SK-N-SH (cell line): ENCODE results near the gene MYO18B. TPM values are rescaled to one million over a fixed set of nuclear protein-coding genes. Genes with fewer than 3 reads are reported as not detected.

Experiments used
- CTCF ChIA-PET: fragments of 300-600, 350-600 bp; formaldehyde crosslinking; extraction: SDS; loops from one replicate; lab custom pipeline; 2021; lab: Yijun Ruan, JAX
- POLR2A ChIA-PET: fragments of 350-600 bp; sonication (Branson Sonifier 250); formaldehyde crosslinking; extraction: SDS; loops from one replicate; lab custom pipeline; 2020; ENCODE audit warnings: antibody characterized with exemption, inconsistent platforms; lab: Yijun Ruan, JAX
- DNase-seq: peaks from one replicate; pipeline ENCODE4 v3.0.0; 2012
- H2AFZ ChIP-seq: fragments of 200-600 bp; sonication (generic); 2 replicates; pipeline ENCODE4 v1.8.1; 2016; ENCODE audit warnings: antibody characterized with exemption, mild to moderate bottlenecking, low read depth
- H3F3A ChIP-seq: fragments of 200-600 bp; sonication (generic); replicated peaks from 2 replicates; pipeline ENCODE3; 2016; ENCODE audit warnings: antibody characterized with exemption, mild to moderate bottlenecking; ENCODE audit not compliant: insufficient read depth
- H3K27ac ChIP-seq, 2 experiments: fragments of 200-500 bp in 1 of 2; fragments of 200-600 bp in 1 of 2; sonication (Bioruptor generic) in 1 of 2; sonication (generic), shearing (Covaris generic) in 1 of 2; 2 replicates each; pipeline versions ENCODE4 v1.5.1 to v1.6.1; 2014 to 2016; ENCODE audit warnings: low read depth in 2 of 2, inconsistent platforms in 1 of 2, low read length in 1 of 2, mild to moderate bottlenecking in 1 of 2, mixed read lengths in 1 of 2
- H3K27me3 ChIP-seq: fragments of 200-600 bp; sonication (generic), shearing (Covaris generic); 2 replicates; pipeline ENCODE4 v1.6.1; 2016; ENCODE audit warnings: mixed run types; ENCODE audit not compliant: insufficient read depth
- H3K36me3 ChIP-seq, 2 experiments: fragments of 200-500 bp in 1 of 2; fragments of 200-600 bp in 1 of 2; sonication (Bioruptor generic) in 1 of 2; sonication (generic) in 1 of 2; replicated peaks in 1 of 2; 2 replicates each; pipeline versions ENCODE3 to v1.5.1; 2014 to 2016; ENCODE audit warnings: low read length in 1 of 2, mild to moderate bottlenecking in 1 of 2; ENCODE audit not compliant: insufficient read depth in 2 of 2, control insufficient read depth in 1 of 2
- H3K4me1 ChIP-seq, 2 experiments: fragments of 200-500 bp in 1 of 2; fragments of 200-600 bp in 1 of 2; sonication (Bioruptor generic) in 1 of 2; sonication (generic), shearing (Covaris generic) in 1 of 2; 2 replicates each; pipeline versions ENCODE4 v1.5.1 to v1.6.1; 2014 to 2016; ENCODE audit warnings: low read depth in 1 of 2, low read length in 1 of 2, mixed run types in 1 of 2; ENCODE audit not compliant: insufficient read depth in 2 of 2, control insufficient read depth in 1 of 2
- H3K4me2 ChIP-seq: fragments of 200-600 bp; sonication (generic), shearing (Covaris generic); 2 replicates; pipeline ENCODE4 v1.6.1; 2017; ENCODE audit warnings: mixed run types
- H3K4me3 ChIP-seq, 2 experiments: fragments of 200-500 bp in 1 of 2; fragments of 200-600 bp in 1 of 2; sonication (Bioruptor generic) in 1 of 2; sonication (generic), shearing (Covaris generic) in 1 of 2; 2 replicates each; pipeline versions ENCODE4 v1.5.1 to v1.8.1; 2014 to 2016; ENCODE audit warnings: low read depth in 2 of 2, inconsistent platforms in 1 of 2, low read length in 1 of 2, mild to moderate bottlenecking in 1 of 2, mixed read lengths in 1 of 2, moderate library complexity in 1 of 2
- H3K79me2 ChIP-seq: fragments of 200-600 bp; sonication (generic); 2 replicates; pipeline ENCODE4 v1.8.1; 2017; ENCODE audit warnings: mild to moderate bottlenecking; ENCODE audit not compliant: insufficient read depth
- H3K9ac ChIP-seq: fragments of 200-600 bp; sonication (generic); 2 replicates; pipeline ENCODE4 v1.6.1; 2017; ENCODE audit warnings: mixed run types
- H3K9me2 ChIP-seq: fragments of 200-600 bp; sonication (generic); 2 replicates; pipeline ENCODE4 v1.6.1; 2017; ENCODE audit warnings: mixed run types
- H3K9me3 ChIP-seq: fragments of 200-600 bp; sonication (generic); 2 replicates; pipeline ENCODE4 v1.6.1; 2017; ENCODE audit warnings: mixed run types, mild to moderate bottlenecking, moderate library complexity
- H4K20me1 ChIP-seq: fragments of 200-600 bp; sonication (generic); 2 replicates; pipeline ENCODE4 v1.6.1; 2017; ENCODE audit warnings: mild to moderate bottlenecking, mixed run types; ENCODE audit not compliant: insufficient read depth
- EP300 ChIP-seq, 2 experiments: IDR thresholded peaks; 2 replicates each; pipeline versions ENCODE4 v1.4.0 to v1.6.1; 2012; ENCODE audit warnings: borderline replicate concordance in 1 of 2, low read depth in 1 of 2, low read length in 1 of 2
- FOXJ3 ChIP-seq: sonication (generic); formaldehyde crosslinking; IDR thresholded peaks from 2 replicates; pipeline ENCODE4 v1.5.1; 2020; ENCODE audit warnings: mild to moderate bottlenecking, missing genetic modification reagents
- GABPA ChIP-seq: IDR thresholded peaks from 2 replicates; pipeline ENCODE4 v1.4.0; 2012; ENCODE audit warnings: low read depth, mild to moderate bottlenecking
- IRF3 ChIP-seq: fragments of 150-350 bp; IDR thresholded peaks from 2 replicates; pipeline ENCODE4 v1.6.1; 2016; ENCODE audit warnings: mild to moderate bottlenecking, low read depth, low read length
- JUND ChIP-seq: IDR thresholded peaks from 2 replicates; pipeline ENCODE4 v1.4.0; 2012
- MAX ChIP-seq: IDR thresholded peaks from 2 replicates; pipeline ENCODE4 v1.4.0; 2012; ENCODE audit warnings: low read depth
- NFIC ChIP-seq: IDR thresholded peaks from 2 replicates; pipeline ENCODE4 v1.4.0; 2012; ENCODE audit warnings: borderline replicate concordance
- NRF1 ChIP-seq: IDR thresholded peaks from 2 replicates; pipeline ENCODE4 v1.6.1; 2012; ENCODE audit warnings: low read depth, mild to moderate bottlenecking, low read length
- POLR2AphosphoS5 ChIP-seq: IDR thresholded peaks from 2 replicates; pipeline ENCODE4 v1.6.1; 2012; ENCODE audit warnings: low read depth, low read length
- RCOR1 ChIP-seq: fragments of 150-350 bp; IDR thresholded peaks from 2 replicates; pipeline ENCODE4 v1.6.1; 2017; ENCODE audit warnings: antibody characterized with exemption, low read length
- REST ChIP-seq: IDR thresholded peaks from 2 replicates; pipeline ENCODE4 v1.6.1; 2012; ENCODE audit warnings: mild to moderate bottlenecking, low read depth, low read length, moderate library complexity
- RXRA ChIP-seq: IDR thresholded peaks from 2 replicates; pipeline ENCODE4 v1.4.0; 2012; ENCODE audit warnings: low read depth, mild to moderate bottlenecking, borderline replicate concordance
- SIN3A ChIP-seq: IDR thresholded peaks from 2 replicates; pipeline ENCODE4 v1.6.1; 2012; ENCODE audit warnings: low read depth, mild to moderate bottlenecking, low read length, moderate library complexity, borderline replicate concordance
- TEAD4 ChIP-seq: IDR thresholded peaks from 2 replicates; pipeline ENCODE4 v1.4.0; 2012; ENCODE audit warnings: mild to moderate bottlenecking, borderline replicate concordance; ENCODE audit not compliant: insufficient read depth
- USF1 ChIP-seq: IDR thresholded peaks from 2 replicates; pipeline ENCODE4 v1.4.0; 2012; ENCODE audit warnings: low read depth, borderline replicate concordance
- YY1 ChIP-seq: IDR thresholded peaks from 2 replicates; pipeline ENCODE4 v1.4.0; 2012; ENCODE audit warnings: low read depth, mild to moderate bottlenecking
- WGBS: methylation state at CpG from one replicate; pipeline ENCODE4 v1.1.6; 2017; ENCODE audit warnings: low lambda C conversion rate; 5-methylcytosine and 5-hydroxymethylcytosine counted together
- polyA plus RNA-seq, 3 experiments: library from polyadenylated mRNA; depleted of rRNA; stranded (reverse); fragments of >200 nt; gene quantifications; 2 replicates each; pipeline ENCODE4 v1.2.3, GENCODE V29; 2012

Gene MYO18B
- polyA plus RNA-seq, 1 of the 3 experiments (the other 2 are of a cell fraction), result 0.05 TPM

GRCh38 chr22:25702571-25703167 is 39.3 kb upstream of the MYO18B start:
- CTCF ChIA-PET, result interaction anchor here (0.6 to 4.9 kb wide), 24 partner anchors 10 to 501 kb away, joined by 3 to 44 read pairs (median 4); partner anchors contain the start of gene GRK3
- Histone ChIP-seq H3K79me2 (no peaks in the 10 kb centered on the region), H3K9ac (no peak overlapping the region), H3K27me3 (no peaks in the 10 kb centered on the region), H4K20me1 (no peaks in the 10 kb centered on the region), H2AFZ (no peak overlapping the region), H3K27ac (peak overlapping the region in 1 of 2 experiments; percentile 85; a peak in 2 of 4 replicates), H3K9me3 (no peaks in the 10 kb centered on the region), H3K4me2 (no peak overlapping the region), H3K4me1 (peaks cover 0 to 48% of the 10 kb centered on the region in 2 experiments; a peak in 2 of 4 replicates), H3K36me3 (peaks cover 0 to 16% of the 10 kb centered on the region in 2 experiments), H3K4me3 (no peak overlapping the region), H3F3A (no peaks in the 10 kb centered on the region), H3K9me2 (no peaks in the 10 kb centered on the region)
- WGBS, result 93% methylated on average over 7 of the region's 7 CpGs
- POLR2A ChIA-PET, result no interaction called here
- TF ChIP-seq USF1 (no peak), NFIC (no peak), POLR2AphosphoS5 (no peak), SIN3A (no peak), REST (no peak), YY1 (no peak), IRF3 (no peak), RCOR1 (no peak), JUND (no peak), FOXJ3 (CRISPR knock-in tag) (no peak), RXRA (no peak), EP300 (IDR thresholded peaks at IDR 0.05; ENCODE audit: borderline replicate concordance in 1 of 2, low read depth in 1 of 2, low read length in 1 of 2) (no peak), TEAD4 (no peak), NRF1 (no peak), MAX (no peak), GABPA (no peak)
- no peak for DNase-seq
